Cardiac fibroblast (primary cell): ENCODE results near the gene AFF3.

Experiments used
- DNase-seq, 2 donors: peaks; one replicate each; pipeline versions ENCODE4 v3.0.0 to v3.0.0-alpha.2; 2010; ENCODE audit warnings: low read depth in 2 of 2
- H3K4me3 ChIP-seq, 2 donors: replicated peaks in 1 of 2; 1 replicate in 1 of 2; 2 replicates in 1 of 2; pipeline ENCODE4 v1.5.1; 2011; ENCODE audit warnings: low read depth in 2 of 2, low read length in 2 of 2, mild to moderate bottlenecking in 2 of 2, moderate library complexity in 1 of 2
- CTCF ChIP-seq: IDR thresholded peaks from one replicate; pipeline ENCODE4 v1.5.1; 2011; ENCODE audit warnings: low read depth, mild to moderate bottlenecking, low read length, inconsistent platforms

Gene AFF3

GRCh38 chr2:99573634-99574251 lies 568.6 kb downstream of the AFF3 start:
- DNase-seq, result no peak
- no peak for TF ChIP-seq CTCF
- H3K4me3 ChIP-seq, result no peak overlapping the region

- no peak for DNase-seq
- H3K4me3 ChIP-seq, result no peak overlapping the region
Measured at GRCh38 chr2:99572373-99573164, 569.8 kb downstream of the AFF3 start.

GRCh38 chr2:99571954-99572353 lies 570.4 kb downstream of the AFF3 start:
- DNase-seq, result no peak
- H3K4me3 ChIP-seq, result no peak overlapping the region
- no peak for TF ChIP-seq CTCF

More at GRCh38 chr2:99572373-99573164, 569.8 kb downstream of the AFF3 start:
- no peak for TF ChIP-seq CTCF

GRCh38 chr2:99571533-99571932 lies 570.9 kb downstream of the AFF3 start:
- no peak for TF ChIP-seq CTCF
- no peak overlapping the region for H3K4me3 ChIP-seq
- no peak for DNase-seq

GRCh38 chr2:99571021-99571420 lies 571.4 kb downstream of the AFF3 start:
- no peak for DNase-seq
- TF ChIP-seq CTCF, result no peak

GRCh38 chr2:99569386-99569785 lies 573.0 kb downstream of the AFF3 start:
- no peak for DNase-seq
- no peak overlapping the region for H3K4me3 ChIP-seq
- TF ChIP-seq CTCF, result no peak

More at GRCh38 chr2:99571021-99571420, 571.4 kb downstream of the AFF3 start:
- no peak overlapping the region for H3K4me3 ChIP-seq

GRCh38 chr2:99565227-99565626 lies 577.2 kb downstream of the AFF3 start:
- TF ChIP-seq CTCF, result no peak
- DNase-seq, result no peak
- H3K4me3 ChIP-seq, result no peak overlapping the region
